SK-N-SH (cell line): ENCODE results near the gene ASAH2. TPM values are rescaled to one million over a fixed set of nuclear protein-coding genes. Genes with fewer than 3 reads are reported as not detected.
"Not testable (repeated sequence)": the region's sequence is repeated elsewhere in the genome, so short reads cannot be mapped to it uniquely, and the experiment has no call there.

Source experiments
- CTCF ChIA-PET: fragments of 300-600, 350-600 bp; formaldehyde crosslinking; extraction: SDS; loops from one replicate; lab custom pipeline; 2021; lab: Yijun Ruan, JAX
- POLR2A ChIA-PET: fragments of 350-600 bp; sonication (Branson Sonifier 250); formaldehyde crosslinking; extraction: SDS; loops from one replicate; lab custom pipeline; 2020; ENCODE audit warnings: antibody characterized with exemption, inconsistent platforms; lab: Yijun Ruan, JAX
- DNase-seq: peaks from one replicate; pipeline ENCODE4 v3.0.0; 2012
- H2AFZ ChIP-seq: fragments of 200-600 bp; sonication (generic); 2 replicates; pipeline ENCODE4 v1.8.1; 2016; ENCODE audit warnings: antibody characterized with exemption, mild to moderate bottlenecking, low read depth
- H3F3A ChIP-seq: fragments of 200-600 bp; sonication (generic); replicated peaks from 2 replicates; pipeline ENCODE3; 2016; ENCODE audit warnings: antibody characterized with exemption, mild to moderate bottlenecking; ENCODE audit not compliant: insufficient read depth
- H3K27ac ChIP-seq, 2 experiments: fragments of 200-500 bp in 1 of 2; fragments of 200-600 bp in 1 of 2; sonication (Bioruptor generic) in 1 of 2; sonication (generic), shearing (Covaris generic) in 1 of 2; 2 replicates each; pipeline versions ENCODE4 v1.5.1 to v1.6.1; 2014 to 2016; ENCODE audit warnings: low read depth in 2 of 2, inconsistent platforms in 1 of 2, low read length in 1 of 2, mild to moderate bottlenecking in 1 of 2, mixed read lengths in 1 of 2
- H3K27me3 ChIP-seq: fragments of 200-600 bp; sonication (generic), shearing (Covaris generic); 2 replicates; pipeline ENCODE4 v1.6.1; 2016; ENCODE audit warnings: mixed run types; ENCODE audit not compliant: insufficient read depth
- H3K36me3 ChIP-seq, 2 experiments: fragments of 200-500 bp in 1 of 2; fragments of 200-600 bp in 1 of 2; sonication (Bioruptor generic) in 1 of 2; sonication (generic) in 1 of 2; replicated peaks in 1 of 2; 2 replicates each; pipeline versions ENCODE3 to v1.5.1; 2014 to 2016; ENCODE audit warnings: low read length in 1 of 2, mild to moderate bottlenecking in 1 of 2; ENCODE audit not compliant: insufficient read depth in 2 of 2, control insufficient read depth in 1 of 2
- H3K4me1 ChIP-seq, 2 experiments: fragments of 200-500 bp in 1 of 2; fragments of 200-600 bp in 1 of 2; sonication (Bioruptor generic) in 1 of 2; sonication (generic), shearing (Covaris generic) in 1 of 2; 2 replicates each; pipeline versions ENCODE4 v1.5.1 to v1.6.1; 2014 to 2016; ENCODE audit warnings: low read depth in 1 of 2, low read length in 1 of 2, mixed run types in 1 of 2; ENCODE audit not compliant: insufficient read depth in 2 of 2, control insufficient read depth in 1 of 2
- H3K4me2 ChIP-seq: fragments of 200-600 bp; sonication (generic), shearing (Covaris generic); 2 replicates; pipeline ENCODE4 v1.6.1; 2017; ENCODE audit warnings: mixed run types
- H3K4me3 ChIP-seq, 2 experiments: fragments of 200-500 bp in 1 of 2; fragments of 200-600 bp in 1 of 2; sonication (Bioruptor generic) in 1 of 2; sonication (generic), shearing (Covaris generic) in 1 of 2; 2 replicates each; pipeline versions ENCODE4 v1.5.1 to v1.8.1; 2014 to 2016; ENCODE audit warnings: low read depth in 2 of 2, inconsistent platforms in 1 of 2, low read length in 1 of 2, mild to moderate bottlenecking in 1 of 2, mixed read lengths in 1 of 2, moderate library complexity in 1 of 2
- H3K79me2 ChIP-seq: fragments of 200-600 bp; sonication (generic); 2 replicates; pipeline ENCODE4 v1.8.1; 2017; ENCODE audit warnings: mild to moderate bottlenecking; ENCODE audit not compliant: insufficient read depth
- H3K9ac ChIP-seq: fragments of 200-600 bp; sonication (generic); 2 replicates; pipeline ENCODE4 v1.6.1; 2017; ENCODE audit warnings: mixed run types
- H3K9me2 ChIP-seq: fragments of 200-600 bp; sonication (generic); 2 replicates; pipeline ENCODE4 v1.6.1; 2017; ENCODE audit warnings: mixed run types
- H3K9me3 ChIP-seq: fragments of 200-600 bp; sonication (generic); 2 replicates; pipeline ENCODE4 v1.6.1; 2017; ENCODE audit warnings: mixed run types, mild to moderate bottlenecking, moderate library complexity
- H4K20me1 ChIP-seq: fragments of 200-600 bp; sonication (generic); 2 replicates; pipeline ENCODE4 v1.6.1; 2017; ENCODE audit warnings: mild to moderate bottlenecking, mixed run types; ENCODE audit not compliant: insufficient read depth
- EP300 ChIP-seq, 2 experiments: IDR thresholded peaks; 2 replicates each; pipeline versions ENCODE4 v1.4.0 to v1.6.1; 2012; ENCODE audit warnings: borderline replicate concordance in 1 of 2, low read depth in 1 of 2, low read length in 1 of 2
- FOSL2 ChIP-seq: IDR thresholded peaks from 2 replicates; pipeline ENCODE4 v1.4.0; 2012; ENCODE audit warnings: low read depth, mild to moderate bottlenecking, moderate library complexity, borderline replicate concordance
- FOXJ3 ChIP-seq: sonication (generic); formaldehyde crosslinking; IDR thresholded peaks from 2 replicates; pipeline ENCODE4 v1.5.1; 2020; ENCODE audit warnings: mild to moderate bottlenecking, missing genetic modification reagents
- FOXM1 ChIP-seq: IDR thresholded peaks from 2 replicates; pipeline ENCODE4 v1.4.0; 2012; ENCODE audit warnings: low read depth, mild to moderate bottlenecking
- GATA2 ChIP-seq: sonication (generic); formaldehyde crosslinking; IDR thresholded peaks from 2 replicates; pipeline ENCODE4 v1.5.0; 2020; ENCODE audit warnings: mild to moderate bottlenecking, missing genetic modification reagents
- MEF2A ChIP-seq: IDR thresholded peaks from 2 replicates; pipeline ENCODE4 v1.4.0; 2012; ENCODE audit warnings: low read depth, borderline replicate concordance
- MXI1 ChIP-seq: IDR thresholded peaks from 2 replicates; pipeline ENCODE4 v1.6.1; 2012; ENCODE audit warnings: mild to moderate bottlenecking, low read depth, low read length, improper control_type of control experiment
- NRF1 ChIP-seq: IDR thresholded peaks from 2 replicates; pipeline ENCODE4 v1.6.1; 2012; ENCODE audit warnings: low read depth, mild to moderate bottlenecking, low read length
- RAD21 ChIP-seq: IDR thresholded peaks from 2 replicates; pipeline ENCODE4 v1.6.1; 2012; ENCODE audit warnings: mild to moderate bottlenecking, low read length
- RFX5 ChIP-seq: IDR thresholded peaks from 2 replicates; pipeline ENCODE4 v1.6.1; 2012; ENCODE audit warnings: mild to moderate bottlenecking, improper control_type of control experiment, low read length
- SIN3A ChIP-seq: IDR thresholded peaks from 2 replicates; pipeline ENCODE4 v1.6.1; 2012; ENCODE audit warnings: low read depth, mild to moderate bottlenecking, low read length, moderate library complexity, borderline replicate concordance
- SMC3 ChIP-seq: IDR thresholded peaks from 2 replicates; pipeline ENCODE4 v1.6.1; 2012; ENCODE audit warnings: low read depth, low read length, improper control_type of control experiment
- TEAD4 ChIP-seq: IDR thresholded peaks from 2 replicates; pipeline ENCODE4 v1.4.0; 2012; ENCODE audit warnings: mild to moderate bottlenecking, borderline replicate concordance; ENCODE audit not compliant: insufficient read depth
- WGBS: methylation state at CpG from one replicate; pipeline ENCODE4 v1.1.6; 2017; ENCODE audit warnings: low lambda C conversion rate; 5-methylcytosine and 5-hydroxymethylcytosine counted together
- polyA plus RNA-seq, 3 experiments: library from polyadenylated mRNA; depleted of rRNA; stranded (reverse); fragments of >200 nt; gene quantifications; 2 replicates each; pipeline ENCODE4 v1.2.3, GENCODE V29; 2012
- TF ChIP-seq, protein P1 (sequence below): IDR thresholded peaks from 2 replicates; pipeline ENCODE4 v1.4.0; 2012; ENCODE audit warnings: low read depth
- TF ChIP-seq, protein P2 (sequence below): IDR thresholded peaks from 2 replicates; pipeline ENCODE4 v1.4.0; 2012; ENCODE audit warnings: low read depth, borderline replicate concordance
- TF ChIP-seq, protein P3 (sequence below): IDR thresholded peaks from 2 replicates; pipeline ENCODE4 v1.4.0; 2012; ENCODE audit warnings: low read depth, borderline replicate concordance
- TF ChIP-seq, protein P4 (sequence below): fragments of 150-350 bp; IDR thresholded peaks from 2 replicates; pipeline ENCODE4 v1.6.1; 2017; ENCODE audit warnings: antibody characterized with exemption, low read length, low read depth, borderline replicate concordance

Gene ASAH2
- polyA plus RNA-seq, 1 of the 3 experiments (the other 2 are of a cell fraction): 1.8 TPM

DNA sequence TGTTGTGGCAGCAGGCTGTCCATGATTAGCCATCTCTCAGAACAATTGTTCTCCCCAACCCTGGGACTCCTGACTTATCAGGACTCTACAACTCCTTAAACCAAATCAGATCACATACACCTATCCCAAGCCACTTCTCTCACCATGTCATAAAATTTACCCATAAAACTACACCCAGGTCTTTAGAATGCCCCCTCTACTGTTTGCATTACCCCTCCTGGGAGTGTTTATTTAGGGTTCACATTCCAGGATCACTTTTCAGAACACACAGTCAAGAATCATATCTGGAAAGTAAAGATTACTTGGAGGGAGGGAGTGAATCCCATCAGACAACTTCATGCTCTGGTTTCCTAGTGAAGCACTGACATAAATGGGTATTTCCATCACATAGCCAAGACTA lies 7.1 kb downstream of the ASAH2 start:
- Histone ChIP-seq H4K20me1 (no peaks in the 10 kb centered on the region), H3K27me3 (peaks cover 15% of the 10 kb centered on the region; the same call in 1 of the 2 replicates), H3K4me1 (no peaks in the 10 kb centered on the region), H3K9me3 (no peaks in the 10 kb centered on the region), H3K9ac (no peak overlapping the region), H3K9me2 (no peaks in the 10 kb centered on the region), H3F3A (no peaks in the 10 kb centered on the region), H3K27ac (no peak overlapping the region), H2AFZ (no peak overlapping the region), H3K79me2 (no peaks in the 10 kb centered on the region), H3K4me3 (no peak overlapping the region), H3K4me2 (no peak overlapping the region), H3K36me3 (no peaks in the 10 kb centered on the region)
- TF ChIP-seq MXI1: no peak
- TF ChIP-seq RFX5: no peak
- TF ChIP-seq NRF1: no peak
- no peak for TF ChIP-seq SMC3
- TF ChIP-seq, protein P1, sequence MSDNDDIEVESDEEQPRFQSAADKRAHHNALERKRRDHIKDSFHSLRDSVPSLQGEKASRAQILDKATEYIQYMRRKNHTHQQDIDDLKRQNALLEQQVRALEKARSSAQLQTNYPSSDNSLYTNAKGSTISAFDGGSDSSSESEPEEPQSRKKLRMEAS: no peak
- TF ChIP-seq GATA2 (CRISPR knock-in tag): no peak
- TF ChIP-seq, protein P2, sequence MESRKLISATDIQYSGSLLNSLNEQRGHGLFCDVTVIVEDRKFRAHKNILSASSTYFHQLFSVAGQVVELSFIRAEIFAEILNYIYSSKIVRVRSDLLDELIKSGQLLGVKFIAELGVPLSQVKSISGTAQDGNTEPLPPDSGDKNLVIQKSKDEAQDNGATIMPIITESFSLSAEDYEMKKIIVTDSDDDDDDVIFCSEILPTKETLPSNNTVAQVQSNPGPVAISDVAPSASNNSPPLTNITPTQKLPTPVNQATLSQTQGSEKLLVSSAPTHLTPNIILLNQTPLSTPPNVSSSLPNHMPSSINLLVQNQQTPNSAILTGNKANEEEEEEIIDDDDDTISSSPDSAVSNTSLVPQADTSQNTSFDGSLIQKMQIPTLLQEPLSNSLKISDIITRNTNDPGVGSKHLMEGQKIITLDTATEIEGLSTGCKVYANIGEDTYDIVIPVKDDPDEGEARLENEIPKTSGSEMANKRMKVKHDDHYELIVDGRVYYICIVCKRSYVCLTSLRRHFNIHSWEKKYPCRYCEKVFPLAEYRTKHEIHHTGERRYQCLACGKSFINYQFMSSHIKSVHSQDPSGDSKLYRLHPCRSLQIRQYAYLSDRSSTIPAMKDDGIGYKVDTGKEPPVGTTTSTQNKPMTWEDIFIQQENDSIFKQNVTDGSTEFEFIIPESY: no peak
- no peak for TF ChIP-seq FOXM1
- POLR2A ChIA-PET: no interaction called here
- no peak for DNase-seq
- CTCF ChIA-PET: no interaction called here

DNA sequence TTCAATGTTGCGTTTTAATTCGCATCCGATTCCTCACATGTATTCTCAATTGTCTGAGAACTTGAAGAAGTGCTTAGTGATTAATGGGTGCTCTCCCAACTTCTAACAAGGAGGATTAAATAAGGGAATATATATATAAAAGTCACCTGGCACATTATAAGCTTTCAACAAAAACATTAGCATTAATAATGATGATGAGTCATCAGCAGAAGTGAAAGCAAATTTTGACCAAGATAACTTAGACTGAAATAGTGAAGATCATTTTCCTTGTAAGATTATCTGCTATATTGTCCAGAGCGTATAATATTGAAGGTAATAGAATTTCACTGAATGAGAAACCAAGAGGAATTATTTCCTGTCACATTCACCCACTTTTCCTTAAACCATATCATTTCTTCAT lies 8.5 kb downstream of the ASAH2 start:
- Histone ChIP-seq H3K4me1 (no peaks in the 10 kb centered on the region), H3K9me3 (no peaks in the 10 kb centered on the region), H3F3A (no peaks in the 10 kb centered on the region), H3K9me2 (no peaks in the 10 kb centered on the region), H3K4me2 (peak overlapping the region; percentile 58; the same call in 1 of the 2 replicates), H3K4me3 (0 out of 4 replicates have a peak overlapping the region, but pooled peaks of 1 of the 2 experiments have one; percentile 11), H2AFZ (no peak overlapping the region), H3K27ac (no peak overlapping the region), H3K36me3 (no peaks in the 10 kb centered on the region), H3K27me3 (peaks cover 15% of the 10 kb centered on the region), H3K9ac (no peak overlapping the region), H4K20me1 (no peaks in the 10 kb centered on the region), H3K79me2 (no peaks in the 10 kb centered on the region)
- ChIA-PET POLR2A (no interaction called here), CTCF (no interaction called here)
- 76% methylated on average over 4 of the region's 4 CpGs for WGBS
- DNase-seq: no peak
- TF ChIP-seq, protein P3, sequence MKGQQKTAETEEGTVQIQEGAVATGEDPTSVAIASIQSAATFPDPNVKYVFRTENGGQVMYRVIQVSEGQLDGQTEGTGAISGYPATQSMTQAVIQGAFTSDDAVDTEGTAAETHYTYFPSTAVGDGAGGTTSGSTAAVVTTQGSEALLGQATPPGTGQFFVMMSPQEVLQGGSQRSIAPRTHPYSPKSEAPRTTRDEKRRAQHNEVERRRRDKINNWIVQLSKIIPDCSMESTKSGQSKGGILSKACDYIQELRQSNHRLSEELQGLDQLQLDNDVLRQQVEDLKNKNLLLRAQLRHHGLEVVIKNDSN: no peak
- TF ChIP-seq FOXJ3 (CRISPR knock-in tag) (no peak), TEAD4 (no peak), FOSL2 (no peak), SIN3A (no peak), MEF2A (no peak), RAD21 (no peak), RFX5 (no peak), EP300 (IDR thresholded peaks at IDR 0.05; ENCODE audit: borderline replicate concordance in 1 of 2, low read depth in 1 of 2, low read length in 1 of 2) (no peak)
- TF ChIP-seq, protein P4, sequence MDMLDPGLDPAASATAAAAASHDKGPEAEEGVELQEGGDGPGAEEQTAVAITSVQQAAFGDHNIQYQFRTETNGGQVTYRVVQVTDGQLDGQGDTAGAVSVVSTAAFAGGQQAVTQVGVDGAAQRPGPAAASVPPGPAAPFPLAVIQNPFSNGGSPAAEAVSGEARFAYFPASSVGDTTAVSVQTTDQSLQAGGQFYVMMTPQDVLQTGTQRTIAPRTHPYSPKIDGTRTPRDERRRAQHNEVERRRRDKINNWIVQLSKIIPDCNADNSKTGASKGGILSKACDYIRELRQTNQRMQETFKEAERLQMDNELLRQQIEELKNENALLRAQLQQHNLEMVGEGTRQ: no peak

DNA sequence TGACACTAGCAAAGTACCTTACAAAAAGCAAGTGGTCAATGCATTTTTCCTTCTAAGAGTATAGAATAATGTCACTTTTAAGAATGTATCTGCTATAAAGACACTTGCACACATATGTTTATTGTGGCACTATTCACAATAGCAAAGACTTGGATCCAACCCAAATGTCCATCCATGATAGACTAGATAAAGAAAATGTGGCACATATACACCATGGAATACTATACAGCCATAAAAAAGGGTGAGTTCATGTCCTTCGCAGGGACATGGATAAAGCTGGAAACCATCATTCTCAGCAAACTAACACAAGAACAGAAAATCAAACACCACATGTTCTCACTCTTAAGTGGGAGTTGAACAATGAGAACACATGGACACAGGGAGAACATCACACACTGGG lies 9.8 kb downstream of the ASAH2 start:
- CTCF ChIA-PET, H3K9ac ChIP-seq, H3K79me2 ChIP-seq, H3K4me2 ChIP-seq, POLR2A ChIA-PET, H3K9me3 ChIP-seq, H4K20me1 ChIP-seq, H3K36me3 ChIP-seq, H3K4me1 ChIP-seq, H3K9me2 ChIP-seq, H3K4me3 ChIP-seq, H3K27ac ChIP-seq, H3F3A ChIP-seq, DNase-seq, H2AFZ ChIP-seq: not testable (repeated sequence)
- WGBS: 53% methylated on average over 1 of the region's 1 CpG
- H3K27me3 ChIP-seq: peaks cover 15% of the 10 kb centered on the region
